ENCODE data around the gene OCRL.
A peak's percentile ranks its signal among the peaks of the same experiment; 100 is the strongest.

OCRL gene

GRCh38 chrX:129593137-129593536 is 53.1 kb downstream of the OCRL start:
- DNase-seq, result no peak

- DNase-seq, result no peak
These were observed 54.7 kb downstream of the OCRL start for GRCh38 chrX:129594781-129595180.

GRCh38 chrX:129596077-129596476 is 56.0 kb downstream of the OCRL start:
- no peak for DNase-seq

- DNase-seq, result no peak
These were observed 57.8 kb downstream of the OCRL start for GRCh38 chrX:129597905-129598304.

GRCh38 chrX:129599499-129599898 is 59.4 kb downstream of the OCRL start:
- DNase-seq, result no peak

GRCh38 chrX:129599996-129600395 is 59.9 kb downstream of the OCRL start:
- no peak for DNase-seq

GRCh38 chrX:129600981-129601424 is 60.9 kb downstream of the OCRL start:
- DNase-seq, result peak; percentile 19

GRCh38 chrX:129606918-129607317 is 66.9 kb downstream of the OCRL start:
- peak; percentile 24 for DNase-seq

GRCh38 chrX:129608496-129608895 is 68.4 kb downstream of the OCRL start:
- DNase-seq, result no peak

GRCh38 chrX:129609395-129609794 is 69.3 kb downstream of the OCRL start:
- no peak for DNase-seq

GRCh38 chrX:129612396-129612795 is 72.3 kb downstream of the OCRL start:
- DNase-seq, result no peak

GRCh38 chrX:129613596-129613995 is 73.5 kb downstream of the OCRL start:
- DNase-seq, result no peak

GRCh38 chrX:129614481-129615255 is 74.6 kb downstream of the OCRL start:
- no peak for DNase-seq

- DNase-seq, result no peak
These were observed 77.4 kb downstream of the OCRL start for GRCh38 chrX:129617420-129617819.

GRCh38 chrX:129618997-129619396 is 78.9 kb downstream of the OCRL start:
- no peak for DNase-seq

- no peak for DNase-seq
These were observed 82.8 kb downstream of the OCRL start for GRCh38 chrX:129622757-129623301.

- no peak for DNase-seq
These were observed 86.0 kb downstream of the OCRL start for GRCh38 chrX:129626026-129626425.

GRCh38 chrX:129629837-129630236 is 89.8 kb downstream of the OCRL start:
- no peak for DNase-seq

GRCh38 chrX:129631849-129632248 is 91.8 kb downstream of the OCRL start:
- no peak for DNase-seq

GRCh38 chrX:129632443-129632842 is 92.4 kb downstream of the OCRL start:
- no peak for DNase-seq

GRCh38 chrX:129634541-129634940 is 94.5 kb downstream of the OCRL start:
- no peak for DNase-seq

GRCh38 chrX:129636175-129636681 is 96.2 kb downstream of the OCRL start:
- DNase-seq, result no peak

- DNase-seq, result peak; percentile 32
These were observed 97.4 kb downstream of the OCRL start for GRCh38 chrX:129637217-129638109.

Measured in DMS79 treated with DMSO at 0.1 percent for 48 hours (cell line).